ENCODE measurements around the gene EPS8L2. TPM values are rescaled to one million over a fixed set of nuclear protein-coding genes. Genes with fewer than 3 reads are reported as not detected.
A peak's percentile ranks its signal among the peaks of the same experiment; 100 is the strongest.

The EPS8L2 gene
- total and polyA plus RNA-seq, 9 of the 15 experiments (the other 6 are each of a cell fraction or from before 2014, with no cell fraction given): 0.75 to 17.0 (median 3.7) TPM

DNA sequence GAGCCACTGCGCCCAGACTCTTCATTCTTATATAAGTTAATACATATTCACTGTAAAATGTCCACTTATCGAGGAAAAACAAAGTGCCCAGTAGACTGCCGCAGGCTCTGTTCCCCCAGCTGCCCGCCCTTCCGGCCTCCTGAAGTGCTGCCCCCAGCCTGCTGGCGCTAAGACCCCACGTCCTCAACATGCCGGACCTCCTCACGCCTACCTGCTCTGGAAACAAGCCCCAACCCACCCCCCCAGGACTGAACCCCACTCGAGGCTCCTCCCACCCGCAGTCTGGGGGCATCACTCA lies 70.2 kb downstream of the EPS8L2 start:
- Histone ChIP-seq H4K20me1 (replicated peaks; ENCODE audit: control insufficient read depth, insufficient read depth, low read length) (peaks cover 28% of the 10 kb centered on the region), H3K27me3 (ENCODE audit: control insufficient read depth in 2 of 2, insufficient read depth in 2 of 2, low read length in 2 of 2) (no peaks in the 10 kb centered on the region), H3K9me1 (ENCODE audit: control insufficient read depth, insufficient read depth, low read length) (peaks cover 6% of the 10 kb centered on the region), H3K9ac (ENCODE audit: insufficient read depth in 1 of 2, low read depth in 2 of 2, low read length in 2 of 2) (peak overlapping the region; percentile 77 to 98), H3K9me3 (replicated peaks; ENCODE audit: control insufficient read depth, insufficient read depth, low read depth, low read length) (no peaks in the 10 kb centered on the region; the same call in 1 of the 2 replicates), H3K4me3 (peak overlapping the region; percentile 81), H2AFZ (ENCODE audit: low read depth, low read length) (no peak overlapping the region), H3K36me3 (ENCODE audit: control insufficient read depth, insufficient read depth, low read length) (peaks cover 59% of the 10 kb centered on the region), H3K79me2 (ENCODE audit: control insufficient read depth, insufficient read depth, low read length) (peaks cover 76% of the 10 kb centered on the region), H3K27ac (ENCODE audit: extremely low read depth, low read depth, low read length) (peak overlapping the region; percentile 76), H3K4me2 (ENCODE audit: insufficient read depth, low read length) (peak overlapping the region; percentile 84), H3K4me1 (replicated peaks in 1 of 2; ENCODE audit: control insufficient read depth in 2 of 2, insufficient read depth in 2 of 2, low read length in 2 of 2) (peaks cover 16 to 91% of the 10 kb centered on the region in 2 experiments)
- in situ Hi-C loops (cut with MboI) (no loop called here), intact Hi-C loops (cut with micrococcal nuclease) (no loop called here)
- DNase-seq (ENCODE audit: extremely low read depth in 1 of 4, low spot score in 3 of 4) (peak in 1 of 4 experiments; percentile 47), FAIRE-seq (no peak), ATAC-seq (peak; percentile 11)
- TF ChIP-seq PHB2 (IDR thresholded peaks at IDR 0.05; ENCODE audit: low read depth): 0 out of 2 replicates have a peak, but pooled peaks have one; percentile 10
- no peak for TF ChIP-seq ZNF764 (CRISPR knock-in tag; IDR thresholded peaks at IDR 0.05; ENCODE audit: low read depth)
- no peak for TF ChIP-seq BRCA1 (IDR thresholded peaks at IDR 0.05)
- no peak for TF ChIP-seq BRCA1 (CRISPR knock-in tag; IDR thresholded peaks at IDR 0.05)
- TF ChIP-seq POLR2A (conservative IDR thresholded peaks at IDR 0.05): 0 out of 2 replicates have a peak, but pooled peaks have one; percentile 28
- TF ChIP-seq ZBTB40 (IDR thresholded peaks at IDR 0.05): 0 out of 2 replicates have a peak, but pooled peaks have one; percentile 39
- no peak for TF ChIP-seq ZBTB40 (CRISPR knock-in tag; IDR thresholded peaks at IDR 0.05)
- ChIA-PET POLR2A (interaction anchor here (0.6 to 1.7 kb wide), 6 partner anchors 9 to 20 kb away, joined by 3 to 9 read pairs (median 4); no protein-coding TSS in a partner anchor), CTCF (ENCODE audit: low intra/inter-chr PET ratio) (interaction anchor here (0.5 kb wide), 1 partner anchor 22 kb away, joined by 3 read pairs; the partner anchor contains the start of gene SLC25A22)
- no TSS peak for BruUV-seq (replicated peaks)
- WGBS (ENCODE audit: insufficient coverage, low coverage, missing lambda C conversion rate): 5% methylated on average over 10 of the region's 11 CpGs
